ENCODE data around the gene ASPM.

GRCh38 chr1:197149340-197149739 lies 2.9 kb upstream of the ASPM start:
- TF ChIP-seq POLR2A (IDR thresholded peaks at IDR 0.05) = no peak
- TF ChIP-seq, protein P1, sequence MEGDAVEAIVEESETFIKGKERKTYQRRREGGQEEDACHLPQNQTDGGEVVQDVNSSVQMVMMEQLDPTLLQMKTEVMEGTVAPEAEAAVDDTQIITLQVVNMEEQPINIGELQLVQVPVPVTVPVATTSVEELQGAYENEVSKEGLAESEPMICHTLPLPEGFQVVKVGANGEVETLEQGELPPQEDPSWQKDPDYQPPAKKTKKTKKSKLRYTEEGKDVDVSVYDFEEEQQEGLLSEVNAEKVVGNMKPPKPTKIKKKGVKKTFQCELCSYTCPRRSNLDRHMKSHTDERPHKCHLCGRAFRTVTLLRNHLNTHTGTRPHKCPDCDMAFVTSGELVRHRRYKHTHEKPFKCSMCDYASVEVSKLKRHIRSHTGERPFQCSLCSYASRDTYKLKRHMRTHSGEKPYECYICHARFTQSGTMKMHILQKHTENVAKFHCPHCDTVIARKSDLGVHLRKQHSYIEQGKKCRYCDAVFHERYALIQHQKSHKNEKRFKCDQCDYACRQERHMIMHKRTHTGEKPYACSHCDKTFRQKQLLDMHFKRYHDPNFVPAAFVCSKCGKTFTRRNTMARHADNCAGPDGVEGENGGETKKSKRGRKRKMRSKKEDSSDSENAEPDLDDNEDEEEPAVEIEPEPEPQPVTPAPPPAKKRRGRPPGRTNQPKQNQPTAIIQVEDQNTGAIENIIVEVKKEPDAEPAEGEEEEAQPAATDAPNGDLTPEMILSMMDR (IDR thresholded peaks at IDR 0.05) = no peak

Data from right lobe of liver (tissue), 4 donors.